ENCODE results near the gene BACH2. TPM values are rescaled to one million over a fixed set of nuclear protein-coding genes. Genes with fewer than 3 reads are reported as not detected.

Gene BACH2
- total and polyA plus RNA-seq, 2 of the 8 experiments (the other 6 are each of a cell fraction or from before 2014, with no cell fraction given), result 1.9 to 5.9 TPM

DNA sequence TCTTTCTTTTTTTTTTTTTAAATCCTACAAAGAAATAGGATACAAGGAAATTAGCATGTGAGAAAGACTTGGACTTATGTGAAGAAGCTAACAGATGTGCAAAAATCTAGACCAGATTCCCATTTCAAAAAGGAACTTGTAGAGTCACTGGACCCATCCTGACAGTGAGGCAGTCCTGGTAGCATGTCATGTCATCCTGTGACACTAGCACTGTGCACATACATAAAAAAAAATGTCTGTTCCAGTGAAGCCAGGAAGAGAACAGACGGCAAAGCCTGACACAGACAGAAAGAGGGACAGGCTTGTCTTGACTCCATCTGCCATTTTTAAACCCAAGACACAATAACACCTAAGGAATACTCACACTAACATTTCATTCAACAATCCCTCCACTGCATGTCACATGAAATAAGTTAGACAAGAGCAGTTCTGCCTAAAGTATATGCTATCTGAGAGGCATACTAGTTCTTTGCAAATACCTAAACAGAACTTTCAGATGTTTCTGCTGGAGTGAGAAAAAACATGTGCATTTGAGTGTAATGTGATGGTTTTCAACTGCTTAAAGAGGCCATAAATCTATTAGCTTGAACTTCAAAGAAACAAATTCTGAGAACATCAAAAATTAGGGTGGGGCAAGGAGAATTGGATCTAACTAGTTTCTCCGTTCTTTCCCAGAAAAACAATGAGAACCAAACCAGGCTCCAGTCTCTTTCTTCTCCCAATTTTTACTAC lies 159.6 kb downstream of the BACH2 start (continued):
- TF ChIP-seq POU5F1 (IDR thresholded peaks at IDR 0.05; ENCODE audit: low read depth, low read length) (no peak), SIX5 (IDR thresholded peaks at IDR 0.05; ENCODE audit: low read depth, low read length) (no peak), NRF1 (IDR thresholded peaks at IDR 0.05; ENCODE audit: low read depth, low read length) (no peak), ATF2 (IDR thresholded peaks at IDR 0.05; ENCODE audit: low read length) (no peak), CBX8 (IDR thresholded peaks at IDR 0.05; ENCODE audit: borderline replicate concordance, low read depth, low read length) (no peak), TAF7 (optimal IDR thresholded peaks at IDR 0.05; ENCODE audit: borderline replicate concordance, low read depth, low read length) (no peak), TBP (IDR thresholded peaks at IDR 0.05; ENCODE audit: low read depth, low read length) (no peak), TCF12 (IDR thresholded peaks at IDR 0.05; ENCODE audit: low read depth, low read length) (no peak), MAX (IDR thresholded peaks at IDR 0.05) (no peak)
